Liver (tissue), 3 donors: ENCODE data around the gene SLC36A1.

ENCODE experiments used
- EGR1 ChIP-seq, 2 donors: IDR thresholded peaks; 2 replicates each; pipeline ENCODE4 v1.6.1; 2016 to 2018; ENCODE audit warnings: antibody characterized with exemption in 2 of 2, low read depth in 2 of 2
- GABPA ChIP-seq, 2 donors: IDR thresholded peaks in 1 of 2; conservative IDR thresholded peaks in 1 of 2; 2 replicates each; pipeline ENCODE4 v1.6.1; 2016; ENCODE audit warnings: antibody characterized with exemption in 2 of 2, mild to moderate bottlenecking in 1 of 2, moderate library complexity in 1 of 2
- TF ChIP-seq, protein P1 (sequence below): fragments of 150-350 bp; IDR thresholded peaks from 2 replicates; pipeline ENCODE4 v1.5.1; 2017; ENCODE audit warnings: improper control_type of control experiment, low read depth, low read length; ENCODE audit not compliant: missing input control
- TF ChIP-seq, protein P2 (sequence below): IDR thresholded peaks from 2 replicates; pipeline ENCODE4 v1.6.1; 2016; ENCODE audit warnings: antibody characterized with exemption
- TF ChIP-seq, protein P3 (sequence below): IDR thresholded peaks from 2 replicates; pipeline ENCODE4 v1.6.1; 2016; ENCODE audit warnings: antibody characterized with exemption
- donor health status: healthy.
- donor health status: healthy.

DNA sequence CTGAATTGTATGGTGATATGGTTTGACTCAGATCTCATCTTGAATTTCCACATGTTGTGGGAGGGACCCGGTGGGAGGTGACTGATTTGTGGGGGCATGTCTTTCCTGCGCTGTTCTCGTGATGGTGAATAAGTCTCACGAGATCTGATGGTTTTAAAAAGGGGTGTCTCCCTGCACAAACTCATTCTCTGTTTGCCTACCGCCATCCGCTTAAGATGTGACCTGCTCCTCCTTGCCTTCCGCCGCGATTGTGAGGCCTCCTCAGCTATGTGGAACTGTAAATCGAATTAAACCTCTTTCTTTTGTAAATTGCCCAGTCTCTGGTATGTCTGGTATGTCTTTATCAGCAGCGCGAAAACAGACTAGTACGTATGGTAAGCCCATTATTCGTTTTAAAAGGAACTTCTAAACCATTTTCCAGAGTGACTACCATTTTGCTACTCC is 48.7 kb downstream of the SLC36A1 start:
- TF ChIP-seq, protein P1, sequence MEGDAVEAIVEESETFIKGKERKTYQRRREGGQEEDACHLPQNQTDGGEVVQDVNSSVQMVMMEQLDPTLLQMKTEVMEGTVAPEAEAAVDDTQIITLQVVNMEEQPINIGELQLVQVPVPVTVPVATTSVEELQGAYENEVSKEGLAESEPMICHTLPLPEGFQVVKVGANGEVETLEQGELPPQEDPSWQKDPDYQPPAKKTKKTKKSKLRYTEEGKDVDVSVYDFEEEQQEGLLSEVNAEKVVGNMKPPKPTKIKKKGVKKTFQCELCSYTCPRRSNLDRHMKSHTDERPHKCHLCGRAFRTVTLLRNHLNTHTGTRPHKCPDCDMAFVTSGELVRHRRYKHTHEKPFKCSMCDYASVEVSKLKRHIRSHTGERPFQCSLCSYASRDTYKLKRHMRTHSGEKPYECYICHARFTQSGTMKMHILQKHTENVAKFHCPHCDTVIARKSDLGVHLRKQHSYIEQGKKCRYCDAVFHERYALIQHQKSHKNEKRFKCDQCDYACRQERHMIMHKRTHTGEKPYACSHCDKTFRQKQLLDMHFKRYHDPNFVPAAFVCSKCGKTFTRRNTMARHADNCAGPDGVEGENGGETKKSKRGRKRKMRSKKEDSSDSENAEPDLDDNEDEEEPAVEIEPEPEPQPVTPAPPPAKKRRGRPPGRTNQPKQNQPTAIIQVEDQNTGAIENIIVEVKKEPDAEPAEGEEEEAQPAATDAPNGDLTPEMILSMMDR: no peak
- TF ChIP-seq, protein P2, sequence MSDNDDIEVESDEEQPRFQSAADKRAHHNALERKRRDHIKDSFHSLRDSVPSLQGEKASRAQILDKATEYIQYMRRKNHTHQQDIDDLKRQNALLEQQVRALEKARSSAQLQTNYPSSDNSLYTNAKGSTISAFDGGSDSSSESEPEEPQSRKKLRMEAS: no peak
- no peak for TF ChIP-seq EGR1 (IDR thresholded peaks at IDR 0.05; ENCODE audit: low read depth in 2 of 2)
- TF ChIP-seq, protein P3, sequence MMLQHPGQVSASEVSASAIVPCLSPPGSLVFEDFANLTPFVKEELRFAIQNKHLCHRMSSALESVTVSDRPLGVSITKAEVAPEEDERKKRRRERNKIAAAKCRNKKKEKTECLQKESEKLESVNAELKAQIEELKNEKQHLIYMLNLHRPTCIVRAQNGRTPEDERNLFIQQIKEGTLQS: no peak
- TF ChIP-seq GABPA (IDR thresholded peaks at IDR 0.05 in 1 of 2, conservative IDR thresholded peaks at IDR 0.05 in 1 of 2): no peak
